T-helper 1 cell treated with Interleukin-12 subunit alpha and Interleukin-12 subunit beta and Interleukin-4 antibody, amounts not matched to agents 30 ng/mL and 1 ng/mL, for 36 hours (primary cell): Measurements from ENCODE around the gene IGSF21. TPM values are rescaled to one million over a fixed set of nuclear protein-coding genes. Genes with fewer than 3 reads are reported as not detected.

ENCODE experiments used
- intact Hi-C: fragments of 100-400 bp; cut with micrococcal nuclease; formaldehyde crosslinking; loops from one replicate; pipeline ENCODE4 v1.15.1; 2024
- total RNA-seq: library from RNA; stranded (reverse); gene quantifications from 2 replicates; pipeline ENCODE4 v1.2.3, GENCODE V29; 2022

IGSF21 gene
- total RNA-seq, 1 donor from 2014 or later: not detected

DNA sequence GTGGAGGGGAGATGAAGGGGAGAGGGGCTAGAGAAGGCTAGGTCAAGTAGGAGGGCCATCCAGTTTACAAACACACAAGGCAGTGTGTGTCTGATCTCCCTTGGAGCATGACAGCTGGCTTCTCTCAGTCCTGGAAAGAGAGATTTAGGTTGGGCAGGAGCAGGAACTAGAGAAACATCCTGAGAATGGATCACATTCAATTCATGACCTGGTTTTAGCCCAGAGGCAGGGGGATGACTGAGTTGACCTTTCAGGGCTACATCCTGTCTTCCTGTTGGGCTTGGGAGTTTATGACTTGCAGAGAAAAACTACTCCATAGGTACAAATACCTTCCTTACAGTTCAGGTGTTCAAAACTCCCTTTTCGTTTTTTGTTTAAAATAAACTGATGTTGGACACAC, 97.0 kb downstream of the IGSF21 start:
- intact Hi-C loops: no loop called here

DNA sequence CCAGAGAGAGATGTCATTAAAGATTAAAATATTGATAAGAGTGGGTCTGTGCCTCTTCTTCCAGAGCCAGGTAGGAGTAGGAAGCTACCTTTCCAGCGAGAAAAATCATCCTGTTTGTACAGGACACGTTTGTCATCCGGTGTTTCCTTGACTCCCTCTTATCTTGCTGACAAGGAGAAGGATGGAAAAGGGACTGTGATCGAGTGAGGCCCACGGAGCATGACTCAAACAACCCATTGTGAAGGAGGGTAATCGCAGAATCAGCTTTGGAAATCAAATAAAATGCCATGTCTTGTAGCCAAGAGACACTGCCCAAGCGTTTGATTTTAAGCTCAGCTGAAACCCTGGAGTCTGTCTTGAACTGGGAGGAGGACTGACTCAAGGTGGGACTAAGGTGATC, 97.7 kb downstream of the IGSF21 start:
- intact Hi-C loops: no loop called here

DNA sequence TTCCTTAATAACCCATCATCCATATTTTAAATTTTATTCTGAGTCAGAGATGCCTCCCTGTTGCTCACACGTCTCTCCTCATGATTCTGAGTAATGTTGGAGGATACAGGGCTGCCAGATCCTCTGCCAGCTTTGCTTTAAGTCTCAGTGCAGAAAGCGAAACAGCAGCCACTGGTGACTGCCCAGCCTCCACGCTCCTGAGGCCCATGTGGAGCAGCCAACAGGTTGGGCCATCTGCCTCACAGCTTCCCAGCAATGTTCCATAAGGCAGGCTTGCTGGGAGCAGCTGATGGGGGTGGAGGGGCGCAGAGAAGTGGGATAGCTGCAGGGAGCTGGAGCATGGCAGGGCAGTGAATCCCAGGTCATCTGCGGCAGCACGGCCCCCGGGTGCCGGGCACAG, 104.2 kb downstream of the IGSF21 start:
- intact Hi-C loops: no loop called here

DNA sequence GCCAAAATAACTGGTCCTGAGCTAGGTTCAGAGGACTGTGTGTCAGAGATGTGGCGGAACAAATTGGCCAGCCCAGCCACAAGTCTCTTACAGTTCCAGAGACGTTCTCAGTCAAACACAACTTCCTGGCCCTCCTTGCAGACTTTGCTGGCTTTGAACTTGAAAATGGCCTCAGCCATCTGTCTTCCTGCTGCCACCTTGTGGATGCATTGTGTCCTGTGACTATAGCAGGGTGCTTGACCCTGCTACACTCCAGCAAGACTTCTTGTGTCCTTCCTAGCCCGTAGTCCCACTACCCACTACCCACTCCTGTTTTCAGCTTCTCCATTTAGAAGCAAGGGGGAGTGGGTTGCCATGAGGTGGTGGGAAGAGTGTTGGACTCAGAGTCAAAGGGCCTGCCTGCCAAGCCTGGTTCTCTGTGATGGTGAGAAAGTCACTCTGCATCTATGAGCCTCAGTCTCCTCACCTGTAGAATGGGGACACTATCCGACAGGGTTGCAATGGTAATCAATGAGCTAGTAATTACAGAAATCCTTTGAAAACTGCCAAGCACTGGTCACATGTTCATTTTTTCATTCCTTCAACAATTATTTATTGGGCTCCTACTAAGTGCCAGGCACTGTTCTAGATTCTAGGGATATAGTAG, 109.9 kb downstream of the IGSF21 start:
- intact Hi-C loops: no loop called here

DNA sequence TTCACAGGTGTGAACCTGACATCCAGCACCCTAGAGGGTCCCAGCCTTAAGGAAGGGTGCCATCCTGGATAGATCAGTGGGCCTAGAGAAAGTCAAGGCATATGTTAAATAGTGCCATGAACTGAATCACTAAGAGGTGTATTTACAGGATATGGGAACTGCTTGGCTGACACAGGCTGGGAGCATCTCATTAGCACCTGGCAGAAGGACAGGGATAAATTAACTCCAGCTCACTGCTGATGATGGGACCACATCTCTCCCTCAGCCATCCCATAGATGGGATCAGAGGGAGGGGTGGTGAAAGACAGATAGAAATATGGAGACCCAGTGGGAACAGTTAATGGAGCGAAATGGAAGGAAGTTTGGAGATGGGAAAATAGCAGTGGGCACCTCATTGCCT, 122.0 kb downstream of the IGSF21 start:
- intact Hi-C loops: no loop called here

DNA sequence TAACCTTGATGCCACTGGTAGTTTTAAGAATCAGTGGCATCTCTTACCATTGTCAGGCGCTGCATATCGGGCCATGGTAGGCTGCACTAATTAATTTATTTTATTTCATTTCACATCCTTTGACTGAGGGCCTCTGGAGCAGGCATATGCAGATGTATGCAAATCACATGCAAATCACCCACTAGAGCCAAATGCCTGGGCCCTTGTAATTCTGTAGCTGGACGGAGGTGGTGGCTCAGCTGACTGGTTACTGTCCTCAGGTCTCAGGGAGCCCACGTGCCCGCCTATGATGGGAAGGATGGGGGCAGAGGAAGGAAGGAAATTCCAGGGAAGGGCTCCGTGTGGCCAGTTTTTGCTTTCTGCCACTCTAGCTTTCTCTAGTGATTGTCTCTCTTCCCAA, 122.7 kb downstream of the IGSF21 start:
- intact Hi-C loops: no loop called here

DNA sequence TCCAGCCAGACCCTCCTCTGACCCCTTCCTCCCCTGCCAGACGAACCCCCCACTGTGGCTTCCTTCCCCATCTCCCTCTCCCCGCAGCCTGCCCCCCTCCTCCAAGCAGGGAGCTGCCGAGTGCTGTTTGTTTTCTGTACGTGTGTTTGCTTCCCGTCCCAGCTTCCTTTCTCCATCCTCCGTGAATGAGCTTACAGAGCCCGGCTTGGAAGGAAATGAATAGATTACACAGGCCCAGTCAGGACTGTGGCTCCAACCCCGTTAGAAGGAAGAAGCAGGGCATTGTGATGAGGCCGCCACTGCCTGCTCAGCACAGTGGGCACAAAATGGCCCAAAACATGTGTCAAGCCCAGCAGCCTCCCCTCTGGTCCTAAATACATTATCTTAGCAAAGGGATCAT, 123.2 kb downstream of the IGSF21 start:
- intact Hi-C loops: no loop called here

DNA sequence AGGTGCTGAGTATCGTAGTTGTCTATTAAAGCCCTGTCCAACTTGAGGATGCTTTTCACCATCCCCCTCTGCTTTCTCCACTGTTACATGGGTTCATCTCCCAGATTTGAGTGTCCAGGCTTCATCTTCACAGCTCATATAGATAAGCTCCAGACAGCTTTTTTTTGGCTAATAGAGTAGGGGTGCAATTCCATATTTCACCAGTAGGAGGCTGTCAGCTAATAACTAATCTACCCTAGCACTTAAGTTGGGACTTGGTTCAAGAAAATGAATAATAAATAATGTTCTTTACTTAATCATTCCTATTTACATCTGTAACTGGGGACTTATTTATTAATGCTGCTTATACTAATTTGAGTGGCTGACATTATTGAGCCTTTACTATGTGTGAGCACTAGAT, 124.5 kb downstream of the IGSF21 start:
- intact Hi-C loops: no loop called here

DNA sequence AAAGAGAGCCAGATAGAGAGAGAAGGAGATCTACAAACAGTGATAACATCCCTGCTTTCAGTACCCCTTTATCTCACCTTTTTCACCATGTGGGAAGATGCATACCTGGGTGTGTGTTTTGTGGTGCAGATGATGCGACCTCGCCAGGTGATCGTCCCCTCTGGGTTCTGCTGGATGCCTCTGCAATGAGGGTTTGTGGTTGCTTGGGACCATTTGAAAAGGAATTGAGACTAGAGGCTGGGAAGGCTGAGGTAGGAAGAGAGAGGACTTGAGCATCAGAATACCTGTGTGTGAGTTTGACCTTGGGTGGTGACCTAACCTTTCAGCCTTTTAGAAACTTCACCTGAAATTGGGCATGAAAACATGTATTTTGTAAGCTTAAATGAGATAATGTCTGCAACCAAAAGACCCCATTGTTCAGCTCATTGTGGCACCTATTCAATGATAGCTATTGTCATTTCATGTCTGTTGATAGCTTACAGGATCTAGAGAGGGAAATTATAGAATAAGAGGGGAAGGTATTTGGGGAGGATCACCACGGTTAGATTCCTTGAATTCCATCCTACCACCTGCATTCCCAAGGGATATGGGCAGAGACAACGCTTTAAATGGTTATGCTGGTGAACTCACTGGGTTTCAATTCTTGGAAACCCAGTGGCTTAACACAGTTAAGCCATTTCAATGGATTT, 125.7 kb downstream of the IGSF21 start:
- intact Hi-C loops: no loop called here

DNA sequence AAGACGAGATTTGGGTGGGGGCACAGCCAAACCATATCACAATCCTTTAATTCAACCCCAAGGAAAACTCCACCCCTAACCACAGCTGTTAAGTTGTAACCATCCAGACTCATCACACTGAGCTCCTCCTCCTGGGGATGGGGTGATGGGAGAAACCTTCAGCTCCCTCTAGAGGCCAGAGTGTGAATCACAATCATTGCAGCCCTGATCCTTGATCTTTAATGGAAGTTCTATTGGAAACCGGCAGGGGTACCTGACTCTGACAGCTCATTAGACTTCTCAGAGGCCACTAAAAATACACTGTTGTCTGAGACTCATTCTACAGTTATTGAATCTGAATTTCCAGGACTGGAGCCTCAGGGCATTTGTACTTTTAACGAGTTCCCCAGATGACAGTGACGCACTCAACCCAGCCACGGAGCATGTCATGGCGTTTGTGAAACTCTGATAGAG, 127.2 kb downstream of the IGSF21 start:
- intact Hi-C loops: no loop called here

DNA sequence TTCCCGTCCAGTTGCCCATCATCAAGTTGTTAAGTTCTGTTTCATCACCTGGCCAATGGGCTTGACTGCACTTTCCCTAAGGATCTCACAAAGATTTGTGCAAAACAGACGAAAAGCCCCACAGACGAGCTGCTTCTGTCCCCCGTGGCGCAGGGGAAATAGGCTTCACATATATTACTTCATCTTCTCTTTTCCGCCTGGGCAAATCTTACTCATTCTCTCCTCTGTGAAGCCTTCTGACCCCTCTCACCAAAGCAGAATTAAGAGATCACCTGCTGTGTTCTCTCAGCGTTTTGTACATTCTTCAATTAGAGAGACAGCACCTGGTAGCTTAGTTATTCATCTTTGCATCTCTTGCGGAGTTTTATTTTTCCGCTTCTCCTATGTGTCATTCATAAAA, 129.8 kb downstream of the IGSF21 start:
- intact Hi-C loops: no loop called here

DNA sequence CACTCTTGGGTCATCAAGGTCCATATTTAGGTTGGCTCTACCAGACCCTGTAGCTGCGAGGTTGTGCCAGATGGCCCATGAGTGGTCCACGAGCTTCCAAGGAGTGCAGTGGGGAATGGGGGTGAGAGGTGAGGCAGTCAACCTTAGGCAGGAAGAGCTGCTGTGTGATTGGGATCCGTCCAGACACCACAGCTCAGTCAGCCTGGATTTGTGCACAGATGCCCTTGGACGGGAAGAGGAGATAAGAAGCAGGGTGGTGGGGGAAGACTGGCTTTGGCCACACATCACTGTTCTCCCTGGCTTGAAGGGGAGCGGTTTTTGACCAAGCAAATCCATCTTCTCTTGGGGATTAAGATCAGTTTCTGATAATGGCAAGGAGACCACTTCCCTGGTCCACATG, 130.6 kb downstream of the IGSF21 start:
- intact Hi-C loops: no loop called here

DNA sequence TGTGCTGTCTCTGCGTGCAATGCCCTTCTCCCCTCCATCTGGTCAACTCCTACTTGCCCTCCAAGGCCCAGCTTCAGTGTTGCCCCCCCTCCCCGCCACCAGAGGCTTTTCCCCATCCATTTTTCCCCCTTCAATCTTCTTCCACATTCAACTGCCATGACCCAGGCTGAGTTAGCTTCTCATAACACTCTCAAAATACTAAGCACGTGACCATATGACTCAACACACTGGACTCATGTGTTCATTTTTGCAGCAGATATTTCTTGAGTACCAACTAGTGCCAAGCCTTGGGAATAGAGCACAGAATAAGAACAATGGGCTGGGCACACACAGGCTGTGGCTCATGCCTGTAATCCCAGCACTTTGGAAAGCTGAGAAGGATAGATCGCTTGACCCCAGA, 132.1 kb downstream of the IGSF21 start:
- intact Hi-C loops: no loop called here

DNA sequence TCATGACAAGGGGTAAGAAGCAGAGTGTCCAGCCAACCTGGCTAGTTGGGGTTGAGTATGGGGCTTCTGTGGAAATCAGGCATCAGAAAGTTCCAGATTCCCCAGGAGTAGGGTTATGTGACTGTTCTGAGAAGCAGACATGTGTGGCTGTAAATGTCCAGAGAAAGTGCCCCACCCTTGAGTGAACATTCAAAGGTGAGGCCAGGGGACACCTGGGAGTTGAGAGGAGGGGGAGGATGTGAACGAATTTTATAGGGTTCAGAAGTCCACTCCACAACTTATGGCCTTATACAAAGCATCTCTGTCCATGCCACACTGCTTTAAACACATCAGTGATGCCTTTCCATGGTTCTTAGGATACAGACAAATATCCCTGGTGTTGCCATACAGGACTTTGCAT, 133.3 kb downstream of the IGSF21 start:
- intact Hi-C loops: no loop called here

DNA sequence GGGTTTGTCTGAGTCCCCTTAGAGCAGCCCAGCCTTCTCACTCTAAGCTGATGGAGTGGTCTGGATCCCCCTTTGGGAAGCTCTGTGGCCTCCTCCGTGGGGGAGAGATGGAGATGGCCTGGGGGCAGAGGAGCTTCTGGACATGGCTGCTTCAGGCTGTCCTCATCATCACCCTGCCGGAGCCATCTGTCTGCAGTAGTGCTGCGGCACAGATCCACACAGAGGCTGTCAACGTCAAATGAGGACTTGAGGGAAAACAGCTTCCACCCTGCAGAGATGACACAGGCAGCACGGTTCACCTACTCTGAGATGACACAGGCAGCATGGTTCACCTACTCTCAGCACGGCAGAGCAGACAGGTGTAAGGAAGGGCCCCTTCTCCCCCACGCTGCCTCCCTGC, 134.3 kb downstream of the IGSF21 start:
- intact Hi-C loops: no loop called here

DNA sequence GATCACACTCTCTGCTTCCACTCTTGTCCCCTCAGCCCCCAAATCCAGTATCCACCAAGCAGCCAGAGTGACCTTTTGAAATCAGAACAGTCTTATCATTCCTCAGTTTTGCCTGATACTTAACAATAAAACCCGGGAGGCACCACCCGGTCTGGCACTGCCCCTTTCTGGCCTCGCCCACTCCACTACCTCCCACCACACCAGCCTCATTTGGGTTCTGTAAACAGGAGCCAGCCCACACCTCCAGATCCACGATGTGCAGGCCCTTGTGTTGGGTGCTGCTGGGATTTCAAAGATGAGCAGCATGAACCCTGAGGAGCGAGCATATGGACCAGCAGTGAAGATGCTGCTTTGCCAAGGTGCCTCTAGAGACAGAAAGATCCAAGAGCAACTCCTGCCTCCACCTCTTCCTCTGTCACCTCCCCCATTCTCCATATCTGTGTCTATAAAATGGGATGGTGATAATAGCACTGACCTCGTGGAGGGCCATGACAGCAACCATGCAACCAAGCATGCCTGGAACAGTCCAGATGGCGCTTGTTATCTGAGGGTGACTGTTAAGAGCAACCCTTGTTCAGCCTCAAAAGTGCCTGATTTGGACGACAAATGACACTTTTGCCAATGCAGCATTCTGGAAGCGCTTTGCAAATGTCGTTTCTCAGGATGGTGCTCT, 136.0 kb downstream of the IGSF21 start:
- intact Hi-C loops: no loop called here

DNA sequence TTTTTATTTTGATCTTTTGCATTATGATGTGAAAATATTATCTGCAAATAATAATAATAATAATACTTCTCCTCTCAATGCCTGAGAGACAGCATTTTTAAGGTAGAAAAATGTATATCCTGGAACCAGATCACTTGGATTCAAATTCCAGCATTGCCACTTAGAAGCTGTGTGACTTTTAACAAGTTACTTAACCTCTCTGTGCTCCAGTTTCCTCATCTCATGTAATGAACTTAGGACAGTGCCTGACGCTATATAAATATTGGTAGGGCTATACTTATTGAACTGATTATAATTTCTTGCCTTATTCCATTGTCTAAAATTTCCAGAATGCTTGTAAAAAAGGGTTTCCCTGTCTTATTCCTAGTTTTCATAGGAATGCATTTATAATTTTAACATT, 137.2 kb downstream of the IGSF21 start:
- intact Hi-C loops: no loop called here

DNA sequence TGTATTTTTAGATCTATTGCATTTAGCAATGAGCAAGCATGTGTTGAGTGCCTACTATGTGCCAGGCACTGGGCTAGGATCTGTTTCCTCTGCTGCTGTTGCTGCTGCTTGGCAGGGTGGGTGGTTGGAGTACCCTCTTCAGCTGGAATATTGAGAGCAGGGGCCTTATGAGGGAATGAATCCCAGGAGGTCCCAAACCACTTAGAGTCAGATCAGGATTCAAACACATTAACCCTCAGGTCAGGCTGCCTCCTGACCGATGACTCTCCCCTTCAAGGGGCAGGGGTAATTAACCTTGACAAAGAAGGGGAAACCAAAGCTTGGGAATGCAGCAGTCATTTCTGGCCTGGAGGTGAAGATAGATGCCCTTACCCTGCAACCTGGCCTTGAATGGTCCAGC, 138.0 kb downstream of the IGSF21 start:
- intact Hi-C loops: no loop called here

DNA sequence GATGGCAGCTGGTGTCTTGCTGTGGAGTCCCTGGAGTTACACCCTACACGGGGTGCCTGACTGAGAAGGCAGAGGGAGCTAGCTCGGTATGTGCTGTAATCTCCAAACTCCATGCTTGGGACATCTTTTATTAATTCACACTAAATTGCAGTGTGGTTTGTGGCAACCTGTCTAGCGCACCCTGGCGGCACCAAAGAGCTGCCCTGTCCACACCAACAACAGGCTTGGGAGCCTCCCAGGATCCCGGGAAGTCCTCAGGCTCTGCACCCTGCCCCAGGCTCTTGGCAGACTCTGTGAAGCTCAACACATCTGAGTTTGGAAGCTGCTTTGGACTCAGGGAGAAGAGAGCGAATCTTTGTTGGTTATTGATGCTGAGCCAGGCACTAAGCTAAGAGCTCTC, 138.9 kb downstream of the IGSF21 start:
- intact Hi-C loops: no loop called here

DNA sequence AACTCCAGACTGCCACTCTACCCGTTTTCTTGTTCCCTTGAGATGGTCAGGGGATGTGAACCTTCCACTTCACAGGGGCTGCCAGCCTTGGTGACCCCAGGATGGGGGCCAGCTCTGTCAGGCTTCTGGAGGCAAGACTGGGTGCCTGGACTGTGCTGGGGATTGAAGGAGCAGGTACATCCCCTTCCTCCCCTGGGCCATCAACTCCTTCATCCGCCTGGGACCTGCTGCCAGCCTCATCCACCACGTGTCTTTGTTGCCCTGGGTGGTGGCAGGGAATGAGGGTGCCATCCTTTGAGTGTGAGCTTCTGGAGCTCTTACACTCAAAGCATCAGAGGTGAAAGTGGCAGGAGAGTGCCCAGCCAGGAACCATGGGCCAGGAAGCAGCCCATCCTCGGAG, 139.6 kb downstream of the IGSF21 start:
- intact Hi-C loops: no loop called here

DNA sequence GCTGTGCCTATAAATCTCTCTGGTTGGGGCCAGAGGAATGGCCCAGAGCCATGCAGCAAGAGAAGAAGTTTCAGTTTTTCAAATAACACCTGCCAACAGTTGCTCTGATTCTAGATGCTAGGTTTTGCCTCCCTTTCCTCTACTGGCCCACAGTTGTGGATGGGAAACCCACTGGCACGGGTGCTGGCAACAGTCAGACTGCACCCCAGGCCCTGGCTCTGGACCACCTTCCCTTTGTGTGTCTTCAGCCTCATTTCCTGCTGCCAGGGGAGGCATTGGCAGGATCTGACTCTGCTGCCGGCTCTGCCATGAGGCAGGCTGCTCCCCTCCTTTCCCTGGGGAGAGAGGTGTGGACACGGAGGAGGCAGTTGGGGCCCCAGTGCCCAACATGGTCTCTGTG, 142.0 kb downstream of the IGSF21 start:
- intact Hi-C loops: no loop called here

DNA sequence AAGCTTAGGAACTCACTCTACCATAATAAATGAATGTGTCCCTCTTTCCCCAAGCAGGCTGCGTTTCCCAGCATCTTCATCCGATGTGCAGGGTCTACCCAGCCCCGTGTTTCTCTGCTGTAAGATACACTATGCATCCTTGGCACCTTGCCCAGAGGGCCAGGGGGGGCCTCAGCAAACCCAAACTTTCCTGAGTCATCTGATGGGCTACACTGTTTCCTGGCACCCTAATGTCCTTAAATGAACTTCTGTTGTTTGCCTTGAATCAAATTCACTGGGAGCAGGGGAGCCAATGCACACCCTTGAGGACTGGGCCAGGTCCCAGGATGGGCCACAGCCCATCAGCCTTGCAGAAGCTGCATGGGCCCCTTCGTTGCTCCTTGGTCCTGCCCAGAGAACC, 145.5 kb downstream of the IGSF21 start:
- intact Hi-C loops: no loop called here
